Measurements from ENCODE around the gene TRPM5.

TRPM5 gene

GRCh38 chr11:2452321-2453012 lies 8.2 kb upstream of the TRPM5 start:
- no peak for DNase-seq (ENCODE audit: low spot score)

DNA sequence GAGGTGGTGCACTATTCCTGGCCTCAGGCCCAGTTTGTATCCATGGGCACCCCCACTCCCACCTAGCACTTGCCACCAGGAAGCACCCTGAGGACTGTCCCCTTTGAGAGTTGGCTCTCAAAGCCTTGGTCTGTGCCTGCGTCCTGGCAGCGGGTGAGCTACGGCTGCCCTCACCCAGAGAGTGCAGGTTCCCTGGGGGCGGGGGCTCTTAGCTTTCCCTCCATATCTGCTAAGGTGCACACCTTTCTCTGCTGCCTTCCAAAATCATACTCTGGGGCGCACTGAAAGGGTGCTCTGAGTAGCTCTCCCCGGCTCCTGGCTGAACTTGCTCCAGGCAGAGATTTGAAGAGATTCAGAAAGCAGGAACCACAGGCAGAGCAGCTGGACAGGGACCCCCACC lies 7.6 kb upstream of the TRPM5 start:
- no peak for DNase-seq (ENCODE audit: low spot score)

DNA sequence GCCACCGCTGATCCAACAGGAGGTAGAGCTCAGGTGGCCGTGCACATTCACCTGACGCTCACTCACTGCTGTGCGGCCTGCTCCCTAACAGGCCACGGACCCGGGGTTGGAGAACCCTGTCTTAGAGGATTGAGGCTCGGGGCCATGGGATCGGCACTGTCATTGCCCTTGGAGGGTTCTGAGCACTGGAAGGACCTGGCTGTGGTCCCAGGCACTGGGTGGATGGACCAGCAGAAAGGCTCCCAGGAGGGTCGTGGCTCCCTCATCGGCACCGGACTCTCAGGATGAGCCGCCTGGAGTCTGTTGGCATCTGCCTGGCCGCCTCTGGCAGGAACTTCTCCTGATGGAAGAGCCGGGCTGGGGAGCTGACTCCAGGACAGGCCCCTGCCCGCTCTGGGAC lies 7.0 kb upstream of the TRPM5 start:
- DNase-seq (ENCODE audit: low spot score), result no peak

DNA sequence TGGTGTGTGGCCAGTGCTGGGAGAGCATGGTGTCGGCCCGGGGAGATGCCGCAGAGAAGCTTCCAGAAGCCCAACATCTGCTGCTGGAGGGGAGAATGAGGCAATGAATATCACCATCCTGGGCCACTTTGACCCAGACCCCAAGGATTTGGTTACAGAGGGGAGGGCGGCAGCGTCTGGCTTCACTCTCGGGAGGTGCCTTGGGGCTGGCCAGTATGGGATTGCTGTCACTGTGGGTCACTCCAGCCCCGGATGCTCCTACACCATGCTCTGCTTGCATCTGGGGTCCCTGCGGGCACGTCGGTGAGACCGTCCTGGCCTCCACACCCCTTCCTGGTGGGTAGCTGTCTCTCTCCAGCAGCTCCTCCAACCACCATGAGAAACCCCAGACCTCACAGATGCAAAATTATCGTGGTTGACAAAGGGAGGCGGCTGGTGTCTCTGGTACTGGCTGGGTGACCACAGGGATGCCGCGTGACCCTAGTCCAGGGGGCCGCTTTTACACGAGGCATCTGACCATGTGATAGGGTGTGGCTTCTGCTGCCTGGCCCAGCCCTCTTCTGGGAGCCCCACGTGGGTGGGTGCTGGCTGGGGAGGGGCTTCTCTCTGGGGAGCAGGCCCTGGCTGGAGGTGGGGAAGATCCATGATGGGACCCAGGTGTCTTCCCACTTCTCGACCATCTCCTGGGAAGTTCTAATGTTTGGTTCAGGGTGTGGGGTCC lies 6.2 kb upstream of the TRPM5 start:
- DNase-seq (ENCODE audit: low spot score), result no peak

DNA sequence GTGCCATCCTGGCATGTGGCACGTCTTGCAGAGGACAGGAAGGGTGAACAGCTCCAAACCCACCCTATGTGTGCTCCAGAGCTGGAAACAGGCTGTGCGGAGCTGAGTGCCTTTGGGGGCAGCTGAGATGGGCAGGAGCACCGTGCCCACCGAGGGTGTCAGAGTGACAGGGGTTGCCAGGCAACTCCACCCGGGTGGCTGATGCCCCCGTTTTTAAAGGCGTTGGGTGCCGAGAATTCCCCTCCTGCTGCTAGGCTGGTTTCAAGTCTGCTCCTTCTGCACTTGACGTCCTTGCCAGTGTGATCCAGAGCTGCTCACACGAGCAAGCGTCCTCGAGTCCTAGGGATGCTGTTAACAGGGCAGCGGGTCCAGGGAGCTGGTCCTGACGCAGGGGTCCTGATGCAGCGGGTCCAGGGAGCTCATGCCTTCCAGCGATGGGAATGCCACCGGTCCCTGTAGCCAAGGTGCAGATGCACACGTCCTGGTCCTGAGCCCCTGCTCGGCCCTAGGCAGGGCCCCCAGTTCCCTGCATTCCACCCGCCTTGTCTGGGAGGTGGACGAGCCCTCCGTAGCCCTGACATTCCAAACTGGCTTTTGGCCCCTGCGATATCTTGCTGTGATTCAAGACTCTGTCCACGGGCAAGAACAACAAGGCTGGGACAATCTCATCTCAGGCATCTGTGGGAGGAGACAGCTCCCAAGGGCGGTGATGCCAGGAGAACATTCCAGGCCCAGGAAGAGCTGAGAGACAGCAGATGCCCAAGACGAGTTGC lies 5.4 kb upstream of the TRPM5 start:
- DNase-seq (ENCODE audit: low spot score), result no peak

DNA sequence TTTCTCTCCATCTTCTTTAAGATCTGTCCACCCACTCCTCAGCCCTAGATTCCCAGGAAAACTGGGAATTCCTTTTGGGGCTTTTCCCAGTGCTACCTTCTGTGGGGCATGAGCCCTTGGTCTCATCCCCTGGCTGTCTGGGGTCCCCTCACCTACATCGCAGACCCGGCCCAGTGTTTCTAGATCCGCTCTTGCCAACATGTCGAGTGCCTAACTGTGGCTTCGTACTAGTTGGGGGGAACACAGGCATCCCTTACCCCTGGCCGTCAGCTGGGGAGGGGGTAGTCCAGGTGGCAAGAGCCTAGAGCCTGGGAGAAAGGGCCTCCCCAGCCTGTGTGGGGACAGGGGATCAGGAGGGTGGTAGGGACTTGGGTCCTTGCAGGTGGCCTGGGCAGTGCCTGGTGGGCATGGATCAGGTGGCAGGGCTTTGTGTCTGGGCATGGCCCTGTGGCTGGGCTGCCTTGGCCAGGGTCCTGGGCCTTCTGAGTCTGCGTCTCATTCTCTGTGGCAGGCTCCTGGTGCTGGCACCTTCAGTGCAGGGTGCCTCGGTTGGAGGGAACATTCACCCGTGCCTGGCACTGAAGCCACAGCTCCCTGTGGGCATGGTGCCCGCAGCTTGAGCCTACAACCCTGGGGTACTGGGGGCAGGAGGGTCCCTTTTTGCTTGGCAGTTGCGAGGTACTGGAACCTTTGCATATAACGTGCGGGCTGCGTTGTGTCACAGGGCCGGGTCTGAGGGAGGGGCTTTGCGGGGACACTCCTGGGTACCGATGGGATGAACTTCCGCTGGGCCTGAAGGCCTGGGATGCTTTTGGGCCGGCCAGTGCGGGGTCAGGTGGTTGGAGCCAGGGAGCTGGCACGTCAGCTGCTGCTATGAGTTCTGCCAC lies 4.6 kb upstream of the TRPM5 start:
- DNase-seq (ENCODE audit: low spot score), result no peak

GRCh38 chr11:2447951-2448650 lies 3.8 kb upstream of the TRPM5 start:
- DNase-seq (ENCODE audit: low spot score), result no peak

- DNase-seq (ENCODE audit: low spot score), result no peak
Measured at GRCh38 chr11:2447253-2447950, 3.1 kb upstream of the TRPM5 start.

DNA sequence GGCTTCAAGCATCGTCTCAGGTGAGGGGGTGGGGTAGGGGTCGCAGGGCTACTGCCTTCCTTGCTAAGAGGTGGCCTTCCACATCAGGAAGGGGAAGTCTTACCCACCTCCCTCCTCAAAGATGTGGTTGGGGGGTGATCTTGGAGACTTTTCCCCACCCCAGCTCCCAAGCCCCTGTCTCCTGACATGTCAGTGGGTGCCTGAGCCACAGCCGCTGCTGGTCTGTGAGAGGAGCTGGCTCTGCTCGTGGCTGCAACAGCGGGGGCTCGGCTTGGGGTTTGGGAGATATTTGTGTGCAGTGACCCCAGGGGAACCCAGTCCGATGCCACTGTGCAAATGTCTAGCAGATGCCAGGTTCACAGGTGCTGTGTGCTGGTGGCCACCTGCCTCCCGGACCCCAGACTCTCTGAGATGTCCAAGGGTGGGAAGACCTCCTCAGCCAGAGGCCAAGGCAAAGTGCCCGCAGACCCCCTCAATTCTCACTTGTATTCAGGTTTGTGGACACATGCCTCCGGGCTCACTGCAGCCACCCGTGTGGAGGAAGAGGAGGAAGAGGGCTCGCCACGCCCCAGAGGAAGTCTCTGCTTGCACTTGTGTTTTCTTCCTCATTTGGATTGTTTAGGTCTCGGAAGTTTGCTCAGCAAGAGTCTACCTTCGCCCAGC lies 2.4 kb upstream of the TRPM5 start:
- no peak for DNase-seq (ENCODE audit: low spot score)

- no peak for DNase-seq (ENCODE audit: low spot score)
Measured at GRCh38 chr11:2445746-2446551, 1.6 kb upstream of the TRPM5 start.

DNA sequence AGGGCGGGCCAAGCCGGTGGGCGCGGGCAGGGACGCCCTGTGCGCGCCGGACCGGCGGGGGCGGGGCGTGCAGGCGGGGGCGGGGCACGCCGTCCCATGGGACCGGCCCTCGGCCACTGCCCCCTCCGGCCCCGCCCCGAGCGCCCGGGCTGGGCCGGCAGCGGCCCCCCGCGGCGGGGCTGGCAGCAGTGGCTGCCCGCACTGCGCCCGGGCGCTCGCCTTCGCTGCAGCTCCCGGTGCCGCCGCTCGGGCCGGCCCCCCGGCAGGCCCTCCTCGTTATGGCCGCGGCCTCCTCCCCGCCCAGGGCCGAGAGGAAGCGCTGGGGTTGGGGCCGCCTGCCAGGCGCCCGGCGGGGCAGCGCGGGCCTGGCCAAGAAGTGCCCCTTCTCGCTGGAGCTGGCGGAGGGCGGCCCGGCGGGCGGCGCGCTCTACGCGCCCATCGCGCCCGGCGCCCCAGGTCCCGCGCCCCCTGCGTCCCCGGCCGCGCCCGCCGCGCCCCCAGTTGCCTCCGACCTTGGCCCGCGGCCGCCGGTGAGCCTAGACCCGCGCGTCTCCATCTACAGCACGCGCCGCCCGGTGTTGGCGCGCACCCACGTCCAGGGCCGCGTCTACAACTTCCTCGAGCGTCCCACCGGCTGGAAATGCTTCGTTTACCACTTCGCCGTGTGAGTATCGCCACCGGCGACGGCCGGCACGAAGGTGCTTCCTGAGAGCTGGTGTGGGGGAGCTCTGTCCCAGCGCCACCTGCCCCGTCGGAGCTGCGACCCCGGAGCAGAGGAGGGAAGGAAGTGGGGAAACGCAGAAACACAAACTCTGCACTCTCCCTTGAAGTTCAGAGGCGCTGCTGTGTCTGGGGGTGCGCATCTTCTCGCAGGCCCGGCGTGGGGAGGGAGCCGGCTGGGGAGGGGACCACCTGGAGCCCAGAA lies 769 bp upstream of the TRPM5 start, which contains the start of gene KCNQ1:
Gene KCNQ1, plus strand, starts transcription at position 188 of the 925 bp plus-strand sequence. Its CDS starts 91 bp downstream, at position 279.
- peak; percentile 64 for DNase-seq (ENCODE audit: low spot score)

- no peak for DNase-seq (ENCODE audit: low spot score)
Measured at GRCh38 chr11:2443406-2443805, 908 bp downstream of the TRPM5 start.

- no peak for DNase-seq (ENCODE audit: low spot score)
Measured at GRCh38 chr11:2442589-2442988, 1.7 kb downstream of the TRPM5 start.

- no peak for DNase-seq (ENCODE audit: low spot score)
Measured at GRCh38 chr11:2441171-2441570, 3.1 kb downstream of the TRPM5 start.

DNA sequence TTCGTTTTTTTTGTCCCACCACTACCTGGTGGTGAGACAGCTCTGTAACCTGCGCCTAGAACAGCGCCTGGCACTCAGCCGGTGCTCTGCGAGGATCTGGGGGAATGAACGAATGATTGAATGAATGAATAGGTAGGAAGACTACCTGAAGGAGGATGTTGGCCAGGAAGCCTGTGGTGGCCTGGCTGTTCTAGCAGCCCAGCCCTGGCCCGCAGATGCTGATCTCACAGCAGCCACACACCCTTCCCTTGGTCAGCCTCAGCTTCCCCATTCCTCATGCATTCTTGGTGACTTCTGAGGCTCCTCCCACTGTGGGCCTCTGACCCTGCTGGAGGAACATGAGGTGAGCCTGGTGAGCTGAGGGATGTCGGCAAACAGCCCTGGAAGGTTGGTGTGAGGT lies 3.7 kb downstream of the TRPM5 start:
- no peak for DNase-seq (ENCODE audit: low spot score)

- no peak for DNase-seq (ENCODE audit: low spot score)
Measured at GRCh38 chr11:2439820-2440219, 4.5 kb downstream of the TRPM5 start.

DNA sequence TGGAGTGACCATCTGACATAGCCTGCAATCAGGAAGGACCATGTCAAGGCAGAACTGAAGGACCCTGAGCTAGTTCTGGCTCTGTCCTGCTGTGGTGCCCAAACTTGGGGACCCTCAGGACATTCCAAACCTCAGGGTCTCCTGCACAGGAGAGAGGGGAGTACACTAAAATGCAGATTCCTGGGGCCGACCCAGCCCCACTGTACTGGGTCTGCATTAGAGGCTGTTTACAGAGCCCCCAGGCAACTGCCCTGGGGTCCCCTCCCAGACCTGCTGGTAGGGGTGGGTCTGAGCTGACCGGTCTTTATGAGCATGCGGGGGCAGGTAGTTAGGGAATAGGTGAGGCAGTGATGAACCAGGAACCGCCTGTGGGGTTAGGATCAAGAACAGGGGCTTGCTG lies 6.8 kb downstream of the TRPM5 start:
- no peak for DNase-seq (ENCODE audit: low spot score)

GRCh38 chr11:2436521-2437031 lies 7.7 kb downstream of the TRPM5 start:
- DNase-seq (ENCODE audit: low spot score), result no peak

Measured in D341Med (cell line).